Heart right ventricle (tissue), 16 donors: ENCODE results near the gene STPG1. TPM values are rescaled to one million over a fixed set of nuclear protein-coding genes. Genes with fewer than 3 reads are reported as not detected.

ENCODE experiments used
- ATAC-seq, 8 donors: fragments of 200-7000 bp; cut with Tn5 transposase; one replicate each; pipeline ENCODE4 v1.9.1; 2020; ENCODE audit warnings: mild to moderate bottlenecking in 8 of 8, moderate library complexity in 8 of 8, moderate number of reproducible peaks in 1 of 8
- DNase-seq, 2 donors: peaks; one replicate each; pipeline ENCODE4 v3.0.0-alpha.2; 2020
- H3K27ac ChIP-seq, 10 donors: fragments of 200-600 bp; sonication (generic) in 2 of 10; one replicate each; pipeline versions ENCODE4 v1.5.0 to v1.8.0; 2020 to 2022; ENCODE audit warnings: mild to moderate bottlenecking in 3 of 10
- H3K27me3 ChIP-seq, 7 donors: fragments of 200-600 bp; one replicate each; pipeline ENCODE4 v1.8.0; 2021 to 2022; ENCODE audit warnings: mild to moderate bottlenecking in 2 of 7
- H3K36me3 ChIP-seq, 9 donors: fragments of 200-600 bp; sonication (generic) in 1 of 9; one replicate each; pipeline versions ENCODE4 v1.5.0 to v1.8.0; 2020 to 2022; ENCODE audit warnings: mild to moderate bottlenecking in 2 of 9
- H3K4me1 ChIP-seq, 9 donors: fragments of 200-600 bp; sonication (generic) in 1 of 9; one replicate each; pipeline versions ENCODE4 v1.5.0 to v1.8.0; 2020 to 2022; ENCODE audit warnings: mild to moderate bottlenecking in 4 of 9
- H3K4me3 ChIP-seq, 10 donors: fragments of 200-600 bp; sonication (generic) in 2 of 10; one replicate each; pipeline versions ENCODE4 v1.5.0 to v1.8.0; 2020 to 2022; ENCODE audit warnings: mild to moderate bottlenecking in 7 of 10, moderate library complexity in 2 of 10
- H3K9me3 ChIP-seq, 11 donors: fragments of 200-600 bp in 10 of 11; sonication (generic) in 2 of 11; one replicate each; pipeline versions ENCODE4 v1.5.0 to v1.8.0; 2013 to 2022; ENCODE audit warnings: mild to moderate bottlenecking in 2 of 11, control low read depth in 1 of 11, moderate library complexity in 1 of 11
- WGBS, 2 donors: extraction: QIAGEN DNeasy Blood & Tissue Kit; methylation state at CpG; one replicate each; pipeline ENCODE4 v1.1.7; 2013; ENCODE audit warnings: inconsistent platforms in 1 of 2; 5-methylcytosine and 5-hydroxymethylcytosine counted together
- intact Hi-C, 10 donors: fragments of 100-400 bp; cut with DNase I; formaldehyde crosslinking; loops; one replicate each; pipeline versions ENCODE4 v1.11.1 to v1.14.2; 2022
- polyA plus RNA-seq, 2 donors: library from polyadenylated mRNA; stranded (reverse); fragments of 200-250 nt; gene quantifications; one replicate each; pipeline ENCODE4 v1.2.3, GENCODE V29; 2013
- total RNA-seq, 10 donors: library from RNA; stranded (reverse); fragmentation: NEBNext Ultra II Directional in 3 of 10; extraction: Animal tissue kit (Norgen Biotek cat#: 25700) in 3 of 10; gene quantifications; one replicate each; pipeline versions ENCODE4 v1.2.1 to v1.2.4, GENCODE V29; 2021 to 2023
- TF ChIP-seq, protein P1 (sequence below), 9 donors: fragments of 200-600 bp; sonication (generic) in 2 of 9; IDR thresholded peaks; one replicate each; pipeline versions ENCODE4 v1.5.0 to v1.8.0; 2021 to 2022; ENCODE audit warnings: antibody characterized with exemption in 9 of 9, mild to moderate bottlenecking in 5 of 9, moderate library complexity in 1 of 9
- donor health status: Arrhythmogenic right ventricular cardiomyopathy.
- donor health status: ischemic (EF 13 %, LVEDD 7.1; RV severe dilation, severe dysfunction).
- donor health status: healthy with polysubstance abuse.
- donor health status: DM: no; HTN: yes; CAD: no.
- donor health status: DM: no; HTN: no; CAD: no.
- donor health status: ischemic (EF 25% LVEDD 6.9; RV normal size, moderate dysfunction).
- donor health status: ischemic (EF 25% LVEDD 5.7; RV mildly dilated, moderate dysfunction).
- donor health status: healthy.
- donor health status: DM: yes; HTN: yes; CAD: no.
- donor health status: Ischemic cardiomyopathy.
- donor health status: ischemic (EF 35%, LVEDD 5.7; RV mildly dilated, moderate dysfunction).
- donor health status: nonischemic (EF 11% LVEDD 7.7; RV severe dilation, severe dysfunction).
- donor health status: DM: yes; HTN: yes; CAD: no.
- donor health status: PGD.
- donor health status: ischemic (EF 29% LVEDD 5.4; RV normal size, mild dysfunction).
- donor health status: nonischemic (EF 23%, LVEDD 6.1; RV moderate dilation, normal function).

STPG1 gene
- total and polyA plus RNA-seq, 12 donors, result 2.7 to 6.6 (median 4.5) TPM

DNA sequence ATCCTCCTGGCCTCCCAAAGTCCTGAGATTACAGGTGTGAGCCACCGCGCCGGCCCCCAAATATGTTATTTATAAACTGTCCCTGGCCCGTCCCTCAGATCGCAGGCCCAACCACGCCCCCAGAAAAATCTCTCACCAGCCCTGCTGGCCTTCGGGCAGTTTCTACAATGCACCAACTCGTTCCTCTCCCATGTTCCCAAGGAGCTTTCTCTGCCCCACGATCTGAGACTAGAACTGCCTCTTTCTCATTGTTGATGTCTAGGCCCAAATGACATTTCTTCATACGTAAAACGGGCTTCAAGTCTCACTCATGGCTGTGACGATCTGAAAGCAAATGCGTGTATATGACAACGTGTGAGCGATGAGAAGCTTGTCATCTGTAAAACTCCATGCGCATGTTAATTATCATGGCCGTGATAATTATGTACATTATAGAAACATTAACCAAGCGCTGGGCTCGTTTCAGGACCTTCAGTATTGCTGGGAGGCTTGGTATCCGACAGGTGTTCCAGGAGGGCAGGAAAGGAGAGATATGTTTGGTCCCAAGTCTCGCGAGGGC lies 1.3 kb upstream of the STPG1 start:
- Histone ChIP-seq H3K9me3 (no peaks in the 10 kb centered on the region), H3K4me1 (peaks cover 7 to 51% (median 27%) of the 10 kb centered on the region in 9 donors), H3K27me3 (no peaks in the 10 kb centered on the region), H3K36me3 (peaks cover 0 to 8% (median 0%) of the 10 kb centered on the region in 9 donors), H3K4me3 (peak overlapping the region in 9 of 10 donors; percentile 50 to 82 (median 74)), H3K27ac (peak overlapping the region in 7 of 10 donors; percentile 3 to 56 (median 41))
- intact Hi-C loops, result loop anchor here in 8 of 10 donors (5.0 to 10.0 kb wide), 5 partner anchors 87 to 220 kb away; partner anchors contain the start of gene RCAN3 (in 3 of the 8)
- TF ChIP-seq, protein P1, sequence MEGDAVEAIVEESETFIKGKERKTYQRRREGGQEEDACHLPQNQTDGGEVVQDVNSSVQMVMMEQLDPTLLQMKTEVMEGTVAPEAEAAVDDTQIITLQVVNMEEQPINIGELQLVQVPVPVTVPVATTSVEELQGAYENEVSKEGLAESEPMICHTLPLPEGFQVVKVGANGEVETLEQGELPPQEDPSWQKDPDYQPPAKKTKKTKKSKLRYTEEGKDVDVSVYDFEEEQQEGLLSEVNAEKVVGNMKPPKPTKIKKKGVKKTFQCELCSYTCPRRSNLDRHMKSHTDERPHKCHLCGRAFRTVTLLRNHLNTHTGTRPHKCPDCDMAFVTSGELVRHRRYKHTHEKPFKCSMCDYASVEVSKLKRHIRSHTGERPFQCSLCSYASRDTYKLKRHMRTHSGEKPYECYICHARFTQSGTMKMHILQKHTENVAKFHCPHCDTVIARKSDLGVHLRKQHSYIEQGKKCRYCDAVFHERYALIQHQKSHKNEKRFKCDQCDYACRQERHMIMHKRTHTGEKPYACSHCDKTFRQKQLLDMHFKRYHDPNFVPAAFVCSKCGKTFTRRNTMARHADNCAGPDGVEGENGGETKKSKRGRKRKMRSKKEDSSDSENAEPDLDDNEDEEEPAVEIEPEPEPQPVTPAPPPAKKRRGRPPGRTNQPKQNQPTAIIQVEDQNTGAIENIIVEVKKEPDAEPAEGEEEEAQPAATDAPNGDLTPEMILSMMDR (IDR thresholded peaks at IDR 0.05), result no peak
- 70 to 73% methylated on average over 22 of the region's 22 CpGs for WGBS, 2 donors
- ATAC-seq (no peak), DNase-seq (no peak)

GRCh38 chr1:24412408-24412807 lies 1.2 kb downstream of the STPG1 start:
- H3K27ac ChIP-seq, result no peak overlapping the region
- 88 to 91% methylated on average over 1 of the region's 1 CpG for WGBS, 2 donors
- DNase-seq (no peak), ATAC-seq (no peak)
- H3K27me3 ChIP-seq, result no peaks in the 10 kb centered on the region
- peak overlapping the region in 1 of 10 donors; percentile 96 for H3K4me3 ChIP-seq
- H3K9me3 ChIP-seq, result peaks cover 0 to 14% (median 0%) of the 10 kb centered on the region in 11 donors
- TF ChIP-seq, protein P1 (IDR thresholded peaks at IDR 0.05), result no peak
- H3K36me3 ChIP-seq, result no peaks in the 10 kb centered on the region
- intact Hi-C loops, result loop anchor here in 7 of 10 donors (10.0 kb wide), 3 partner anchors 92 to 222 kb away; partner anchors contain the start of gene RCAN3 (in 2 of the 7)
- H3K4me1 ChIP-seq, result peaks cover 7 to 36% (median 21%) of the 10 kb centered on the region in 9 donors

DNA sequence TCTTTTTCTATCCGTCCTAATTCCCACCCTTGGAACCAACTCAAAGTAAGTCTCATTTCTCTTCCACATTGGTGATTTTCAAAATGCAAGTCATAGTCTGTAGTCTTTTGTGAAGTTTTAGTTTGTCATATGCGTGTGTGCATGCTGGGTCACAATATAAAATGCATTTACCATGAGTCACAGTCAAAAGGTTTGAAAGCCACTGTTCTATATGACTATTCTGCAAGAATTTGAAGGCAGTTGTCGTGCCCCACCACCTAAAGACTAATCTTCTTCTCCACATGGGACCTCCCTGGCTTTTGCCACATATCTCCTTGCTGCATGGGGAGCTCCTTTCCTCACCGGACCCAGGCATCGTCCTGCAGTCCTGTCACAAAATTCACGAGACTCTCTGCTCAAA lies 1.6 kb downstream of the STPG1 start:
- Histone ChIP-seq H3K36me3 (no peaks in the 10 kb centered on the region), H3K4me3 (no peak overlapping the region), H3K27me3 (no peaks in the 10 kb centered on the region), H3K9me3 (peaks cover 0 to 14% (median 0%) of the 10 kb centered on the region in 11 donors), H3K27ac (no peak overlapping the region), H3K4me1 (peaks cover 5 to 31% (median 19%) of the 10 kb centered on the region in 9 donors)
- intact Hi-C loops, result loop anchor here in 7 of 10 donors (10.0 kb wide), 3 partner anchors 93 to 223 kb away; partner anchors contain the start of gene RCAN3 (in 2 of the 7)
- DNase-seq (no peak), ATAC-seq (no peak)
- WGBS, 2 donors, result 81 to 84% methylated on average over 6 of the region's 6 CpGs
- TF ChIP-seq, protein P1 (IDR thresholded peaks at IDR 0.05), result no peak

DNA sequence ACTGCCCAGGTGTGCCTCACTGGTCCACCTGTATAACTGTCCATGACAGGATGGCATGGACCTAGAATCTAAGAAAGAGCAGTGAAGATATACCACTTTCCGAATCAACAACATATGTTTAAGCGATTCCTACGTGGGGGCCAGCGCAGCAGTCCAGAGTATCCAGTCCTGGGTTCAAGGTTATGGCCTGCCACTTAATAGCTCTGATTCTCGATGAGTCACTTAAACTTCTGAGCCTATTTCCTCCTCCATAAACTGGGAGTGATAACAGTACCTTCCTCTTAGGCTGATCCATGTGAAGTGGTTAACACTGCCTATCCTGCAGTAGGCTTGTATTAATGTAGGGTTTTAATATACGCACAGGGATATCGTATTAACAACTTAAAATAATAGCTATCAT lies 2.8 kb downstream of the STPG1 start:
- H3K9me3 ChIP-seq, result peaks cover 0 to 14% (median 0%) of the 10 kb centered on the region in 11 donors
- ATAC-seq (no peak), DNase-seq (no peak)
- intact Hi-C loops, result loop anchor here in 7 of 10 donors (10.0 kb wide), 3 partner anchors 94 to 224 kb away; partner anchors contain the start of gene RCAN3 (in 2 of the 7)
- H3K4me3 ChIP-seq, result no peak overlapping the region
- H3K4me1 ChIP-seq, result peaks cover 0 to 21% (median 11%) of the 10 kb centered on the region in 9 donors
- TF ChIP-seq, protein P1 (IDR thresholded peaks at IDR 0.05), result no peak
- no peak overlapping the region for H3K27ac ChIP-seq
- 94 to 96% methylated on average over 7 of the region's 7 CpGs for WGBS, 2 donors
- H3K36me3 ChIP-seq, result no peaks in the 10 kb centered on the region
- H3K27me3 ChIP-seq, result no peaks in the 10 kb centered on the region
